ENCODE measurements around the gene PAPPA2.

PAPPA2 gene

GRCh38 chr1:176816232-176816631, 353.3 kb downstream of the PAPPA2 start:
- DNase-seq, result no peak

- DNase-seq, result no peak
Measured at GRCh38 chr1:176820391-176821031, 357.5 kb downstream of the PAPPA2 start.

- DNase-seq, result peak; percentile 20
Measured at GRCh38 chr1:176826265-176826664, 363.3 kb downstream of the PAPPA2 start.

- DNase-seq, result no peak
Measured at GRCh38 chr1:176829261-176829660, 366.3 kb downstream of the PAPPA2 start.

GRCh38 chr1:176831150-176831549, 368.2 kb downstream of the PAPPA2 start:
- DNase-seq, result no peak

- DNase-seq, result no peak
Measured at GRCh38 chr1:176837708-176838107, 374.7 kb downstream of the PAPPA2 start.

GRCh38 chr1:176838276-176838995, 375.5 kb downstream of the PAPPA2 start:
- no peak for DNase-seq

- DNase-seq, result no peak
Measured at GRCh38 chr1:176839216-176839615, 376.2 kb downstream of the PAPPA2 start.

GRCh38 chr1:176841238-176841637, 378.3 kb downstream of the PAPPA2 start:
- no peak for DNase-seq

GRCh38 chr1:176843352-176844297, 380.6 kb downstream of the PAPPA2 start:
- DNase-seq, result peak; percentile 39

- no peak for DNase-seq
Measured at GRCh38 chr1:176847052-176847451, 384.1 kb downstream of the PAPPA2 start.

- DNase-seq, result no peak
Measured at GRCh38 chr1:176849281-176849680, 386.3 kb downstream of the PAPPA2 start.

GRCh38 chr1:176850871-176851270, 387.9 kb downstream of the PAPPA2 start:
- DNase-seq, result no peak

GRCh38 chr1:176852124-176852523, 389.1 kb downstream of the PAPPA2 start:
- no peak for DNase-seq

- DNase-seq, result no peak
Measured at GRCh38 chr1:176853503-176853902, 390.5 kb downstream of the PAPPA2 start.

- no peak for DNase-seq
Measured at GRCh38 chr1:176854121-176854520, 391.1 kb downstream of the PAPPA2 start.

GRCh38 chr1:176854758-176855745, 392.1 kb downstream of the PAPPA2 start:
- no peak for DNase-seq

GRCh38 chr1:176857632-176858031, 394.7 kb downstream of the PAPPA2 start:
- DNase-seq, result no peak

GRCh38 chr1:176858433-176858916, 395.5 kb downstream of the PAPPA2 start:
- no peak for DNase-seq

- no peak for DNase-seq
Measured at GRCh38 chr1:176863613-176864012, 400.6 kb downstream of the PAPPA2 start.

GRCh38 chr1:176864211-176864610, 401.2 kb downstream of the PAPPA2 start:
- no peak for DNase-seq
